GM18909 (cell line): Measurements from ENCODE around the gene DYNC1H1.
"Not testable (repeated sequence)": the region's sequence is repeated elsewhere in the genome, so short reads cannot be mapped to it uniquely, and the experiment has no call there.

ENCODE experiments used
- ATAC-seq: cut with Tn5 transposase; IDR thresholded peaks from one replicate; pipeline ENCODE4 v1.9.1; 2021; ENCODE audit warnings: mild to moderate bottlenecking; ENCODE audit not compliant: unreplicated experiment, poor library complexity

The DYNC1H1 gene

DNA sequence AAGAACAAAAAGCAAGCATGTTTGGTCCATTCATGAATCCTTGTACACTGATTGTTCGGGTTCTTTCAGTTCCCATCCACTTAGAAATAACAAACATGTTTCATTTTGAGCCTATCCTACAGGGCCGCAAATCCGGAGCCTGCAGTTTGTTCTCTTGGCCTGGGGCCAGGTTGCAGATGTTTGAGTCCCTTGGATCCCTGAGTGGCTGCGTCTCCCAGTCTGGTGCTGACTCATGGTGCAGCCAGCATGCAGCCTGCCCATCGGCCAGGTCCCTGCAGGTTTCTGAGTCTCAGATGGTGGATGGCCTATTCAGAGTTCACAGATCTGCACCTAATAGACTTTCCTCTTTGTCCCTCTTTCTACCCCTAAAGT, 1.9 kb upstream of the DYNC1H1 start:
- ATAC-seq: no peak

DNA sequence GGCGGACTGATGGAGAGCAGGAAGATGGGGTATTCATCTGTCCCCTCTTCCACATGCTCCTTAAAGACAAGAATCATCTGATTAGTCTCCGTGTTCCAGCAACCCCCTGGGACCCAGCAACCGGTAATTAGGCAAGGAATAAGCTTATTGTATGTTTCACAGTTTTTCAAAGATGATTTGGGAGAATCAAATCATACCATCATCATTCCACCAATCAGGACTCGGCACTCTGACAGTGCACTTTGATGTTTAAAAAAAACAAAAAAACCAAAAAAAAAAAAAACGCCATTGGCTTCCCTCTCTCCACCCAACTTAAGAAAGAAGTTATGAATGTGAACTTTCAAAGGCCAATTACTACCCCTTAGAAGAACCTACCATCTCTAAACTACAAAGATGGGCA, 1.3 kb upstream of the DYNC1H1 start:
- no peak for ATAC-seq

GRCh38 chr14:101963656-101964296, 597 bp upstream of the DYNC1H1 start:
- no peak for ATAC-seq

GRCh38 chr14:101965181-101965544, 790 bp downstream of the DYNC1H1 start:
- peak; percentile 27 for ATAC-seq

DNA sequence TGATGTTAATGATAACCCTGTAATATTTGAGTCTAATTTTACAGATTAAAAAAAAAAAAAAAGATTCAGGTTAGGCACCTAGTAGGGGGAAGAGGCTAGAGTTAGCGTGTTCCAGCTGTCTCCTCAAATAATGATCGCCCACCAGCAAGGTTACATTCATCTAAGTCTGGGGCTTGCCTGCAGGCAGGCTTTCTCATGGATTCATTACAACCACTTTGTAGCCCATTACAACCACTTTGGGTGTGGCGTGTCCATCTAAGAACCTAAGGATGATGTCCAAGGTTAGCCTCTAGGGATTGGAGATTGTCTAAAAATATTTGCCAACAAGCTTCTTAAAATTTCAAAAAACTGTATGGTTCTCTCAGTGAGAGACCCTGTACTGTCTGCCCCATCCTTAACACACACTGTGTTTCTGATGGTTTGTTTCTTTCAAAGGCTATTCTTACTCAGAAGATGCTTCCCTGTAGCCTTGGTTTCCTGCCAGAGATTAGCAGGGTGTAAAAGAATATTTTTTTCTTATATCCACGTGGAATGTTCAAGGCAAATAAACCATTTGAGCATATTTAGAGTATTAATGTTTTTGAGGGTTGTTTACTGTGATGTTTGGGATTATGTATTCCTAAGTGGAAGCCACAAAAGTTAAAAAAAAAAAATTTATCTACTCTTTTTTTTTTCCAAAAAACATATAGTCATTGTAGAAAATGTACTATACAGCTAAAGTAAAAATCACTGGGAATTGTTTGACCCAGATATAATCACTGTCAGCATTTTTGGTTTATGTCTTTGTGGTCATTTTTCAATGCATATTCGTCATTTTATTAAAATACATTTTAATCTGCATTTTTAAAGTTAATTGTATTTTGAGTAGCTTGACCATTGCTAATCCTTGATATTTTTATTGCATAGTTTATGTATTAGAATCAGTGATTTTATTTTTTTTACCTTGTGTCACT, 1.7 kb downstream of the DYNC1H1 start:
- no peak for ATAC-seq

- no peak for ATAC-seq
Measured at GRCh38 chr14:101966742-101967141, 2.4 kb downstream of the DYNC1H1 start.

DNA sequence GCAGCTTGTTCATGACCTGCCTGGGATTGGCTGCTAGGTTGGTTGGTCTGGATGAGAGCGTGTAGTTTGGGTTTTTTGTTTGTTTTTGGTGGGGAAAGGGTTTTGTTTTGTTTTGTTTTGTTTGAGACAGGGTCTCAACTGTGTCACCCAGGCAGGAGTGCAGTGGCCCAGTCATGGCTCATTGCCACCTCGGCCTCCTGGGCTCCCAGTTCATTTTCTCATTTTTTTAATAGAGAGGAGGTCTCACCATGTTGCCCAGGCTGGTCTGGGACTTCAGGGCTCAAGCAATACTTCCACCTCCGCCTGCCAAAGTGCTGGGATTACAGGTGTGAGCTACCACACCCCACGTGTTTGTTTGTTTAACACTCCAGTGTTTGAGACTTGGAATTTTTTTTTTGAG, 3.8 kb downstream of the DYNC1H1 start:
- no peak for ATAC-seq

DNA sequence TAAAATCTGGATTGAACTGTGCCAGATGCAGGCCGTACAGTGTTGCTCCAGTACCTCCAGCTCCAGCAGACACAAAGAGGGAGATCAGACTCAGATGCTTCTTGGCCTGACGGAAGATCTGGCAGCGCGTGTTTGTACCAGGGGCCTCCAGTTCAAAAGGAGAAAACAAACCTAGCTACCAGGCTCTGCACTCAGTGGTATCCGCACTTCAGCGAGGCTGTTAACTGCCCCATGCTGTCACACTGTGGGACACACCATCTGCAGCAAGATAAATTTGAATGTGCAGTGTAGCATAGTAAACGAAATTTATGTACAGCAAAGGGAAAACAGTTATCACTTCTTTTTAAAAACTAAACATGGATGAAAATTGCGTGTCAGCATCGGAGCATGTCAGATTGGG, 5.1 kb downstream of the DYNC1H1 start:
- no peak for ATAC-seq

DNA sequence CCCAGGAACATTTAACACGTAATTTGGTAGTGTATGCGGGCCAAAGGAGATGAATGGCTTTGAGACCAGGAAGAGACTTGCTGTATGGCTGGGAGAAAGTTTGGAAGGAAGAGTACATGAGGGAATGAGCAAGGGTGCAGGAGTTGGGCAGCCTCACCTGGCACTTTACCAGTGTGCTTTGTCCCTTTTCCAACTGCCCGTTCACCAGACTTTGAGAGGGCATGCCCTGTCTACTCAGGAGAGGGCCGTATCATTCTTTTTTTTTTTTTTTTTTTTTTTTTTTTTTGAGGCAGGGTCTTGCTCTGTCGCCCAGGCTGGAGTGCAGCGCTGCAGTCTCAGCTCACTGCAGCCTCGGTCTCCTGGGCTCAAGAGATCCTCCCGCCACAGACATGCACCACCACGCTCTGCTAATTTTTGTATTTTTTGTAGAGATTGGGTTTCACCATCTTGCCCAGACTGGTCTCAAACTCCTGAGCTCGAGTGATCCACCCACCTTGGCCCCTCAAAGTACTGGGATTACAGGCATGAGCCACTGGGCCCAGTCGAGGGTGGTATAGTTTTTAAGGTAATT, 6.5 kb downstream of the DYNC1H1 start:
- no peak for ATAC-seq

DNA sequence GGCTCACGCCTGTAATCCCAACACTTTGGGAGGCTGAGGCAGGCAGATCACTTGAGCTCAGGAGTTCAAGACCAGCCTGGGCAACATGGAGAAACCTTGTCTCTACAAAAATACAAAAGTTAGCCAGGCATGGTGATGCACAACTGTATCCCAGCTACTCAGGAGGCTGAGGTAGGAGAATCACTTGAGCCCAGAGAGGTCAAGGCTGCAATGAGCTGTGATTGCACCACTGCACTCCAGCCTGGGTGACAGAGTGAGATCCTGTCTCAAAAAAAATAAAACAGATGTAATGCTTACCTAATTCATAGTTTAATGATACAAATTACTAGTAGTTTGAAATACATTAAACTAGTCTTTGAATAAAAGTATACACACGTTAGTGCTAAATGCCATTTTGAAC, 7.1 kb downstream of the DYNC1H1 start:
- not testable (repeated sequence) for ATAC-seq

GRCh38 chr14:101972126-101972866, 7.9 kb downstream of the DYNC1H1 start:
- no peak for ATAC-seq

DNA sequence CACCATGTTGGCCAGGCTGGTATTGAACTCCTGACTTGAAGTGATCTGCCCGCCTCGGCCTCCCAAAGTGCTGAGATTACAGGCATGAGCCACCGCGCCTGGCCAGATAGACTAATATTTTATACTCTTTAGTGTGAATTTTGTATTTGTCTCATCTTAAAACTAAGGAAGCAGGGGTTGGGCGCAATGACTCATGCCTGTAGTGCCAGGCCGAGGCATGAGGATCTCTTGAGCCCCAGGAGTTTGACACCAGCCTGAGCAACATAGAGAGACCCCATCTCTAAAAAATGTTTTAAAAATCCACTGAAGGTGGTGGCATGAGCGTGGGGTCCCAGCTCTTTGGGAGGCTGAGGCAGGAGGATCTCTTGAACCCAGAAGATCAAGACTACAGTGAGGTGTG, 9.0 kb downstream of the DYNC1H1 start:
- no peak for ATAC-seq

GRCh38 chr14:101975231-101975630, 10.9 kb downstream of the DYNC1H1 start:
- no peak for ATAC-seq

DNA sequence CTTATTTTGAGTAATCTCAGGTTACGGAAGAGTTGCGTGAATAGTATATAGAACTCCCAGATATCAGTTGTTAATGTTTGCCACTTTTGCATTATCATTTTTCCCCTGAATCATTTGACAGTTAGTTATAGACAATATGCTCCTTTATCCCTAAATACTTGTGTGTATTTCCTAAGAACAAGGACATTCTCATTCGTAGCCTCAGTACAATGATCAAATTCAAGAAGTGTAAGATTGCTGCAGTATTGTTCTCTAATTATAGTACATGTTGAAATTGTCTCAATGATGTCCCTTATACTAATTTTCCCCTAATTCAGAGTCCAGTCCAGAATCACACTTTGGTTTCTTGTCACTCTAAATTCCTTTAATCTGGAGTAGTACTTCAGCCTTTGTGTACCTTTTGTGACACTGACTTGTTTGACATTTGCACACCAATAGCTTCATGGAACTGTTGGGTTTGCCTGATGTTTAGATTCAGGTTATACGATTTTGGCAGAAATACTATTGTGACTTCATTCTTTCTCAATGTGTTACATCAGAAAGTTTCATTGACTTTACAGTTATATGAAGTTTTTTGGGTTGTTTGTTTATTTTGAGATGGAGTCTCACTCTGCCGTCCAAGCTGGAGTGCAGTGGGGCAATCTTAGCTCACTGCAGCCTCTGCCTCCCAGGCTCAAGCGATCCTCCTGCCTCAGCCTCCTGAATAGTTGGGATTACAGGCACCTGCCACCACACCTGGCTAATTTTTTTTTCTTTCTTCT, 13.1 kb downstream of the DYNC1H1 start:
- ATAC-seq: no peak

GRCh38 chr14:101979666-101980065, 15.3 kb downstream of the DYNC1H1 start:
- ATAC-seq: no peak

GRCh38 chr14:101980251-101980650, 15.9 kb downstream of the DYNC1H1 start:
- ATAC-seq: no peak

DNA sequence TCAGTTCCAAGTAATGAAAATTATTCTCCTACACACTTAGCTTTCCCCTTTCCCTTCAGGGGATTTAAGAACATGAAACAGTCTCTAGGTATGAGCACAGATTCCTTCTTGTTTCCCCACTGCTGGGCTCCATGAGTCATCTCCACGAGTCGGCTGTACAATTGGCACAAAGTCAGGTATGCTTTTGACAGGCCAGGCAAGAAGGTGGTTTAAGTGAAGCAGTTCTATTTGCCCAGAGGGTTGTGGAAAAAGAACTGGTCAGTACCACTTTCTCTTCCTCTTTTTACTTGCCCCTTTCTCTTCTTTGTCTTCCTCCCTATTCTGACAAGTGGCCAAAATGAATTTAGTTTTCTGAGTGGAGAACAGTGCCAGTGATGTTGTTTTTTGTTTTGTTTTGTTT, 16.3 kb downstream of the DYNC1H1 start:
- ATAC-seq: peak; percentile 92

DNA sequence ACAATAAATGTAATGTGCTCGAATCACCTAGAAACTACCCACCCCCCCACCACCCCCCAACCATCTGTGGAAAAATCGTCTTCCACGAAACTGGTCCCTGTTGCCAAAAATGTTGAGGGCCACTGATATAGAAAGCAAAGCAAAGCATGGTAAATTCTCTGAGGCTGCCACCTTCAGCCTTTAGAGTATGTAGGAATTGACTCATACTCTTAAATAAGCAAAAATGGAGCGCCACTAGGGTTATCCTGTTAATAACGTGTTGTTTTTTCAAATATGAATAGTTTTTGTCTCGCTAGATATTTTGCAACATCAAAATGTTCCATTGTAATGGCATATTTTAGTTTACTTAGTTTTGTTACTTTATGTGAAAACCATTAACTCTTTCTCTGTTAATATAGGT, 18.2 kb downstream of the DYNC1H1 start:
- no peak for ATAC-seq

DNA sequence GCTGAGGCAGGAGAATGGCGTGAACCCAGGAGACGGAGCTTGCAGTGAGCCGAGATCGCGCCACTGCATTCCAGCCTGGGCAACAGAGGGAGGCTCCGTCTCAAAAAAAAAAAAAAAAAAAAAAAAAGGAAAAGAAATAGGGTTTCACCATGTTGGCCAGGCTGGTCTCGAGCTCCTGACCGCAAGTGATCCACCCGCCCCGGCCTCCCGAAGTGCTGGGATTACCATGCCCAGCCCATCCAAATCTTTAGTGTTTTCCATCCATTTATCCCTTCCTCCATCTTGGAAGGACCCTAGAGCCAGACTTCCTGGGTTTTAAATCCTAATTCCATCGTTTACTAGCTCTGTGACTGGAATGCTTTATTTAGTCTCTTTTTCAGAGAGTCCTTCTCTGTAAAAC, 20.5 kb downstream of the DYNC1H1 start:
- not testable (repeated sequence) for ATAC-seq

DNA sequence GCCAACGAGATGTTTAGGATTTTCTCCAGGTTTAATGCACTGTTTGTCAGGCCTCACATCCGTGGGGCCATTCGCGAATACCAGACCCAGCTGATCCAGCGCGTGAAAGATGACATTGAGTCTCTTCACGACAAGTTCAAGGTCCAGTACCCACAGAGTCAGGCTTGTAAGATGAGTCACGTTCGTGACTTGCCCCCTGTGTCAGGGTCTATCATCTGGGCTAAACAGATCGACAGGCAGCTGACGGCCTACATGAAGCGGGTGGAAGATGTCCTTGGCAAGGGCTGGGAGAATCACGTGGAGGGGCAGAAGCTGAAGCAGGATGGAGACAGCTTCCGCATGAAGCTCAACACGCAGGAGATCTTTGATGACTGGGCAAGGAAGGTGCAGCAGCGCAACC, 21.6 kb downstream of the DYNC1H1 start:
- no peak for ATAC-seq
